GM21528 (cell line): ENCODE data around the gene DLST.

Experiments
- ATAC-seq: cut with Tn5 transposase; IDR thresholded peaks from one replicate; pipeline ENCODE4 v1.9.1; 2021; ENCODE audit warnings: mild to moderate bottlenecking, moderate library complexity; ENCODE audit not compliant: unreplicated experiment, low FRiP score

Gene DLST

GRCh38 chr14:74950795-74951442 is 69.2 kb downstream of the DLST start:
- no peak for ATAC-seq

DNA sequence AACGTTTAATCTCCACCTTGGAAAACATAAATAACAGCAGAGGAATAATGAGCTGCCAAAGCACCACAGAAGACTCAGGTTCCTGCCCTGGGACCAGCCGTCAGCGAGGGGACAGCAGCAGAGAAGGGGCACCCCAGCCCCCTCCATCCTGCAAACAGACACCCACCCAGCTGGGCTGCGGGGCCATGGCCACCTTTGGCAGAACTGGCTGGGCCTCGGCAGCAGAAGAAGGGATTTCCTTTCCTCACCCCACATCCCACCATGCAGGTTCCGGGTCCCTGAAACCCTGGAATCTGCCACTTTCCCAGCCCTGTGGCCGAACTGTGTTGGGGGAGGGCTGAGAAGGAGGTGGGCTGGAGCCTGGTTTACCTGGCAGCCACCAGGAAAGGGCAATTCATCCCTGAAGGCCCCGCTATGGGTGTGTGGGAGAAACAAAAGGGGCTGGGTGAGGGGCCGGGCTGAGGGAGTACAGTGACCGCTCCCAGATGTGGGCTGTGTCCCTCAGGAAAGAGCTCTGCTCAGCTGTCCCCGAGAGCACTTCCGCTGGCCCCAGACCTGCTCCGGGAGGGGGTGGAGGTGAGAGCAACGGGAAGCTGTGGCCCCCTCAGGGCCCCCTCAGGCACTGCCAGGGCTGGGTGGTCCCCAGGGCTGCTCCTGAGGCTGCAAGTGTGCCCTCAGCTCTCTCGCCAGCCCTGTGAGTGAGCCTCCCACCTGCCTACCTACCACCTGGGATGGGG is 69.9 kb downstream of the DLST start:
- ATAC-seq = no peak

GRCh38 chr14:74952180-74952665 is 70.5 kb downstream of the DLST start:
- no peak for ATAC-seq

DNA sequence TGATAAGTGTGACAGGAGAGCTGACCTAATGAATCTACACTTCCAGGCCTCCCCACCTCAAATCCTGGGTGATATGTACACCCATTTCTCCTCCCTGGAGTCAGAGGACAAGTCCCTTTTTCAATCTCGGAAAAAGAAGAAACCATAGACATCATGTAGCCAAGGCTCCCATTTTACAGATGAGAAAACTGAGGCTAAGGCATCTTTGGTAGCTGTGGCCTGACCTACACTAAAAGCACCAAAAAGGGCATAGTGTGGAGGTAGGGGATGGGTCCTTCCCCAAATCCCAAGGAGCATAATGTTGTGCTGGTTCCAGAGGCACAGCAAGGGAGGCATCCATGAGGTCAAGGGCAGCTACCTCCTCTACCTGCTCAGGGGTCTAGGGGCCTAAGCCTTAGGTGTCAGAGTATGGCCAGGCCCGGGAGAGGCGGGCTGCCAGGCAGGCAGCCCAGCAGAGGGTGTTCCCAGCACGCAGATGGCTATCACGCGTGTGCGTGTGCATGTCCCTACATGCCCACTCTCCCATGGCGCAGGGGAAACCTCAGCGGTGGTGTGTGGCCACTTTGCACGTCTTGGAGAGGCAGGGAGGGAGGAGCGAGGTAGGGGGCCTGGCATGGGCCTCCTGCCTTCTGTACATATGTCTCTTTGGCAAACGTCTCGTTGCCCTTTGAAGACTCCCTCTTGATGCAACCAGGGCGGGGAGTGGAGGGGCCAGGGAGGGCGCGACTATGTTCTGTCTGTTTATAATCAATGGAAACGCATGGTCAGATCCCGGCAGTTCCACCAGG is 71.2 kb downstream of the DLST start:
- no peak for ATAC-seq
